ENCODE results near the gene C17orf113. TPM values are rescaled to one million over a fixed set of nuclear protein-coding genes. Genes with fewer than 3 reads are reported as not detected.

The C17orf113 gene
- total and polyA plus RNA-seq, 2 experiments from 2014 or later, result 0.29 to 2.1 TPM

- Histone ChIP-seq H3F3A (replicated peaks; ENCODE audit: low read depth) (no peaks in the 10 kb centered on the region), H3K27me3 (ENCODE audit: insufficient read depth) (0 out of 2 replicates have a peak, but pooled peaks cover 9% of the 10 kb centered on the region), H3K79me2 (replicated peaks; ENCODE audit: insufficient read depth) (no peaks in the 10 kb centered on the region), H2AFZ (no peak overlapping the region), H4K20me1 (replicated peaks; ENCODE audit: insufficient read depth) (no peaks in the 10 kb centered on the region), H3K4me1 (ENCODE audit: insufficient read depth) (peaks cover 9% of the 10 kb centered on the region; the same call in 1 of the 2 replicates), H3K4me2 (no peak overlapping the region), H3K27ac (ENCODE audit: low read depth) (no peak overlapping the region), H3K36me3 (ENCODE audit: insufficient read depth) (no peaks in the 10 kb centered on the region), H3K4me3 (no peak overlapping the region), H3K9me2 (ENCODE audit: insufficient read depth) (no peaks in the 10 kb centered on the region)
- H3K4me3 Mint-ChIP-seq, result no peak overlapping the region
- no peak overlapping the region for H3K27ac Mint-ChIP-seq
- peaks cover 17% of the 10 kb centered on the region for H3K27me3 Mint-ChIP-seq (ENCODE audit: insufficient read depth, low read depth, poor library complexity)
- peaks cover 23% of the 10 kb centered on the region; the same call in 2 of the 3 replicates for H3K4me1 Mint-ChIP-seq
- DNase-seq (ENCODE audit: low spot score), result no peak
- no peaks in the 10 kb centered on the region for H3K36me3 Mint-ChIP-seq (ENCODE audit: low read depth)
- no peak for ATAC-seq
- H3K9me3 Mint-ChIP-seq, result no peaks in the 10 kb centered on the region
- TF ChIP-seq ZNF331 (CRISPR knock-in tag; IDR thresholded peaks at IDR 0.05; ENCODE audit: low read depth) (no peak), ETS1 (IDR thresholded peaks at IDR 0.05) (no peak), ZNF114 (CRISPR knock-in tag; IDR thresholded peaks at IDR 0.05) (no peak), CTCF (conservative IDR thresholded peaks at IDR 0.05; ENCODE audit: low read depth in 2 of 2) (no peak), STAT1 (IDR thresholded peaks at IDR 0.05; ENCODE audit: unreplicated experiment) (no peak), POLR2AphosphoS5 (IDR thresholded peaks at IDR 0.05; ENCODE audit: low read depth) (no peak), NANOG (IDR thresholded peaks at IDR 0.05; ENCODE audit: borderline replicate concordance) (no peak), CREB1 (CRISPR knock-in tag; IDR thresholded peaks at IDR 0.05; ENCODE audit: low read depth) (no peak), ZNF462 (CRISPR knock-in tag; IDR thresholded peaks at IDR 0.05) (no peak), JUNB (IDR thresholded peaks at IDR 0.05; ENCODE audit: unreplicated experiment) (no peak), EZH2 (IDR thresholded peaks at IDR 0.05; ENCODE audit: low read depth, unreplicated experiment) (no peak), EZH2phosphoT487 (IDR thresholded peaks at IDR 0.05; ENCODE audit: unreplicated experiment) (no peak), REST (IDR thresholded peaks at IDR 0.05; ENCODE audit: unreplicated experiment) (no peak)
Measured at GRCh38 chr17:42075789-42076188, 25.4 kb upstream of the C17orf113 start.
